SK-N-SH (cell line): ENCODE data around the gene H6PD. TPM values are rescaled to one million over a fixed set of nuclear protein-coding genes. Genes with fewer than 3 reads are reported as not detected.

Experiments used
- CTCF ChIA-PET: fragments of 300-600, 350-600 bp; formaldehyde crosslinking; extraction: SDS; loops from one replicate; lab custom pipeline; 2021; lab: Yijun Ruan, JAX
- POLR2A ChIA-PET: fragments of 350-600 bp; sonication (Branson Sonifier 250); formaldehyde crosslinking; extraction: SDS; loops from one replicate; lab custom pipeline; 2020; ENCODE audit warnings: antibody characterized with exemption, inconsistent platforms; lab: Yijun Ruan, JAX
- DNase-seq: peaks from one replicate; pipeline ENCODE4 v3.0.0; 2012
- H2AFZ ChIP-seq: fragments of 200-600 bp; sonication (generic); 2 replicates; pipeline ENCODE4 v1.8.1; 2016; ENCODE audit warnings: antibody characterized with exemption, mild to moderate bottlenecking, low read depth
- H3F3A ChIP-seq: fragments of 200-600 bp; sonication (generic); replicated peaks from 2 replicates; pipeline ENCODE3; 2016; ENCODE audit warnings: antibody characterized with exemption, mild to moderate bottlenecking; ENCODE audit not compliant: insufficient read depth
- H3K27ac ChIP-seq, 2 experiments: fragments of 200-500 bp in 1 of 2; fragments of 200-600 bp in 1 of 2; sonication (Bioruptor generic) in 1 of 2; sonication (generic), shearing (Covaris generic) in 1 of 2; 2 replicates each; pipeline versions ENCODE4 v1.5.1 to v1.6.1; 2014 to 2016; ENCODE audit warnings: low read depth in 2 of 2, inconsistent platforms in 1 of 2, low read length in 1 of 2, mild to moderate bottlenecking in 1 of 2, mixed read lengths in 1 of 2
- H3K27me3 ChIP-seq: fragments of 200-600 bp; sonication (generic), shearing (Covaris generic); 2 replicates; pipeline ENCODE4 v1.6.1; 2016; ENCODE audit warnings: mixed run types; ENCODE audit not compliant: insufficient read depth
- H3K36me3 ChIP-seq, 2 experiments: fragments of 200-500 bp in 1 of 2; fragments of 200-600 bp in 1 of 2; sonication (Bioruptor generic) in 1 of 2; sonication (generic) in 1 of 2; replicated peaks in 1 of 2; 2 replicates each; pipeline versions ENCODE3 to v1.5.1; 2014 to 2016; ENCODE audit warnings: low read length in 1 of 2, mild to moderate bottlenecking in 1 of 2; ENCODE audit not compliant: insufficient read depth in 2 of 2, control insufficient read depth in 1 of 2
- H3K4me1 ChIP-seq, 2 experiments: fragments of 200-500 bp in 1 of 2; fragments of 200-600 bp in 1 of 2; sonication (Bioruptor generic) in 1 of 2; sonication (generic), shearing (Covaris generic) in 1 of 2; 2 replicates each; pipeline versions ENCODE4 v1.5.1 to v1.6.1; 2014 to 2016; ENCODE audit warnings: low read depth in 1 of 2, low read length in 1 of 2, mixed run types in 1 of 2; ENCODE audit not compliant: insufficient read depth in 2 of 2, control insufficient read depth in 1 of 2
- H3K4me2 ChIP-seq: fragments of 200-600 bp; sonication (generic), shearing (Covaris generic); 2 replicates; pipeline ENCODE4 v1.6.1; 2017; ENCODE audit warnings: mixed run types
- H3K4me3 ChIP-seq, 2 experiments: fragments of 200-500 bp in 1 of 2; fragments of 200-600 bp in 1 of 2; sonication (Bioruptor generic) in 1 of 2; sonication (generic), shearing (Covaris generic) in 1 of 2; 2 replicates each; pipeline versions ENCODE4 v1.5.1 to v1.8.1; 2014 to 2016; ENCODE audit warnings: low read depth in 2 of 2, inconsistent platforms in 1 of 2, low read length in 1 of 2, mild to moderate bottlenecking in 1 of 2, mixed read lengths in 1 of 2, moderate library complexity in 1 of 2
- H3K79me2 ChIP-seq: fragments of 200-600 bp; sonication (generic); 2 replicates; pipeline ENCODE4 v1.8.1; 2017; ENCODE audit warnings: mild to moderate bottlenecking; ENCODE audit not compliant: insufficient read depth
- H3K9ac ChIP-seq: fragments of 200-600 bp; sonication (generic); 2 replicates; pipeline ENCODE4 v1.6.1; 2017; ENCODE audit warnings: mixed run types
- H3K9me2 ChIP-seq: fragments of 200-600 bp; sonication (generic); 2 replicates; pipeline ENCODE4 v1.6.1; 2017; ENCODE audit warnings: mixed run types
- H3K9me3 ChIP-seq: fragments of 200-600 bp; sonication (generic); 2 replicates; pipeline ENCODE4 v1.6.1; 2017; ENCODE audit warnings: mixed run types, mild to moderate bottlenecking, moderate library complexity
- H4K20me1 ChIP-seq: fragments of 200-600 bp; sonication (generic); 2 replicates; pipeline ENCODE4 v1.6.1; 2017; ENCODE audit warnings: mild to moderate bottlenecking, mixed run types; ENCODE audit not compliant: insufficient read depth
- EZH2phosphoT487 ChIP-seq: fragments of 200-600 bp; sonication (generic); IDR thresholded peaks from 2 replicates; pipeline ENCODE4 v1.6.1; 2017; ENCODE audit warnings: low read depth, mixed run types, mild to moderate bottlenecking, antibody characterized with exemption, moderate library complexity, borderline replicate concordance
- FOSL2 ChIP-seq: IDR thresholded peaks from 2 replicates; pipeline ENCODE4 v1.4.0; 2012; ENCODE audit warnings: low read depth, mild to moderate bottlenecking, moderate library complexity, borderline replicate concordance
- FOXJ3 ChIP-seq: sonication (generic); formaldehyde crosslinking; IDR thresholded peaks from 2 replicates; pipeline ENCODE4 v1.5.1; 2020; ENCODE audit warnings: mild to moderate bottlenecking, missing genetic modification reagents
- FOXM1 ChIP-seq: IDR thresholded peaks from 2 replicates; pipeline ENCODE4 v1.4.0; 2012; ENCODE audit warnings: low read depth, mild to moderate bottlenecking
- GABPA ChIP-seq: IDR thresholded peaks from 2 replicates; pipeline ENCODE4 v1.4.0; 2012; ENCODE audit warnings: low read depth, mild to moderate bottlenecking
- GATA2 ChIP-seq: sonication (generic); formaldehyde crosslinking; IDR thresholded peaks from 2 replicates; pipeline ENCODE4 v1.5.0; 2020; ENCODE audit warnings: mild to moderate bottlenecking, missing genetic modification reagents
- NFIC ChIP-seq: IDR thresholded peaks from 2 replicates; pipeline ENCODE4 v1.4.0; 2012; ENCODE audit warnings: borderline replicate concordance
- NRF1 ChIP-seq: IDR thresholded peaks from 2 replicates; pipeline ENCODE4 v1.6.1; 2012; ENCODE audit warnings: low read depth, mild to moderate bottlenecking, low read length
- RCOR1 ChIP-seq: fragments of 150-350 bp; IDR thresholded peaks from 2 replicates; pipeline ENCODE4 v1.6.1; 2017; ENCODE audit warnings: antibody characterized with exemption, low read length
- RFX5 ChIP-seq: IDR thresholded peaks from 2 replicates; pipeline ENCODE4 v1.6.1; 2012; ENCODE audit warnings: mild to moderate bottlenecking, improper control_type of control experiment, low read length
- SMC3 ChIP-seq: IDR thresholded peaks from 2 replicates; pipeline ENCODE4 v1.6.1; 2012; ENCODE audit warnings: low read depth, low read length, improper control_type of control experiment
- TAF1 ChIP-seq: IDR thresholded peaks from 2 replicates; pipeline ENCODE4 v1.6.1; 2012; ENCODE audit warnings: low read depth, mild to moderate bottlenecking, low read length, moderate library complexity, borderline replicate concordance
- TCF12 ChIP-seq: IDR thresholded peaks from 2 replicates; pipeline ENCODE4 v1.4.0; 2012
- YY1 ChIP-seq: IDR thresholded peaks from 2 replicates; pipeline ENCODE4 v1.4.0; 2012; ENCODE audit warnings: low read depth, mild to moderate bottlenecking
- WGBS: methylation state at CpG from one replicate; pipeline ENCODE4 v1.1.6; 2017; ENCODE audit warnings: low lambda C conversion rate; 5-methylcytosine and 5-hydroxymethylcytosine counted together
- polyA plus RNA-seq, 3 experiments: library from polyadenylated mRNA; depleted of rRNA; stranded (reverse); fragments of >200 nt; gene quantifications; 2 replicates each; pipeline ENCODE4 v1.2.3, GENCODE V29; 2012
- TF ChIP-seq, protein P1 (sequence below): IDR thresholded peaks from 2 replicates; pipeline ENCODE4 v1.4.0; 2012; ENCODE audit warnings: low read depth, borderline replicate concordance
- TF ChIP-seq, protein P2 (sequence below): IDR thresholded peaks from 2 replicates; pipeline ENCODE4; 2012
- TF ChIP-seq, protein P3 (sequence below): fragments of 200-600 bp; sonication (generic); IDR thresholded peaks from 2 replicates; pipeline ENCODE4 v1.6.1; 2017; ENCODE audit warnings: antibody characterized with exemption, mild to moderate bottlenecking, moderate library complexity

H6PD gene
- polyA plus RNA-seq, 1 of the 3 experiments (the other 2 are of a cell fraction), result 19.1 TPM

DNA sequence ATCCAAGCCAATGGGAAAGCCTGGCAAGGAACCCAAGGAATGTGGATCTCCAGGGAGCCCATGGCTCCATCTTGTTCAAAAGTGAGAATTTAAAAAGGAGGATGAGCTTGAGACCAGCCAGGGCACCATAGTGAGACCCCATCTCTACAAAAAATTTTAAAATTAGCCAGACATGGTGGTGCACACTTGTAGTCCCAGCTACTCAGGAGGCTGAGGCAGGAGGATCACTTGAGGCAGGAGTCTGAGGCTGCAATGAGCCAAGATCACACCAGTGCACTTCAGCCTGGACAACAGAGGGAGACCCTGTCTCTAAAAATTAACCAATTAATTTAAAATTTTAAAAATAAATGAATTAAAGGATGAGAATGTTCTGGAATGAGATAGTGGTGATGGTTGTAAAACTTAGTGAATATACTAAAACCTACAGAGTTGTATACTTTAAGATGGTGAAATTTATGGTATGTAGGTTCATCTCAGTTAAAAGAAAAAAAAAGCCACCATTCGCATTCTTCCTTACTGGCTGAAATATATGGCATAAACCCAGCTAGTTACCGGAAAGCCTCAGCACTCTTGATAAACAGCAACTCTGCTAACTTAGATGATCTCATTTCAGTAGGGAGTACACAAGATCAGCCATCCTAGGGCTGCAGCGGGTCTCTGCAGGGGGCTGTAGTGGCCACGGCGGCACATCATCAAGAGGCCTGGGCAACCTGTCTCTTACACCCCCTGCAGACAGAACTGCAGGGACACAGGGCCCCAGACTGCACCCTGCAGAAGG is 48.3 kb upstream of the H6PD start:
- peaks cover 19% of the 10 kb centered on the region for H3K79me2 ChIP-seq
- H3K9me2 ChIP-seq, result no peaks in the 10 kb centered on the region
- peaks cover 0 to 18% of the 10 kb centered on the region in 2 experiments; a peak in 1 of 4 replicates for H3K4me1 ChIP-seq
- TF ChIP-seq FOSL2 (no peak), NRF1 (no peak), NFIC (no peak), SMC3 (no peak), EZH2phosphoT487 (no peak), TCF12 (no peak), YY1 (no peak), GATA2 (no peak), FOXM1 (no peak), TAF1 (no peak), RCOR1 (no peak), FOXJ3 (CRISPR knock-in tag) (no peak), RFX5 (no peak), GABPA (no peak)
- TF ChIP-seq, protein P1, sequence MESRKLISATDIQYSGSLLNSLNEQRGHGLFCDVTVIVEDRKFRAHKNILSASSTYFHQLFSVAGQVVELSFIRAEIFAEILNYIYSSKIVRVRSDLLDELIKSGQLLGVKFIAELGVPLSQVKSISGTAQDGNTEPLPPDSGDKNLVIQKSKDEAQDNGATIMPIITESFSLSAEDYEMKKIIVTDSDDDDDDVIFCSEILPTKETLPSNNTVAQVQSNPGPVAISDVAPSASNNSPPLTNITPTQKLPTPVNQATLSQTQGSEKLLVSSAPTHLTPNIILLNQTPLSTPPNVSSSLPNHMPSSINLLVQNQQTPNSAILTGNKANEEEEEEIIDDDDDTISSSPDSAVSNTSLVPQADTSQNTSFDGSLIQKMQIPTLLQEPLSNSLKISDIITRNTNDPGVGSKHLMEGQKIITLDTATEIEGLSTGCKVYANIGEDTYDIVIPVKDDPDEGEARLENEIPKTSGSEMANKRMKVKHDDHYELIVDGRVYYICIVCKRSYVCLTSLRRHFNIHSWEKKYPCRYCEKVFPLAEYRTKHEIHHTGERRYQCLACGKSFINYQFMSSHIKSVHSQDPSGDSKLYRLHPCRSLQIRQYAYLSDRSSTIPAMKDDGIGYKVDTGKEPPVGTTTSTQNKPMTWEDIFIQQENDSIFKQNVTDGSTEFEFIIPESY, result no peak
- TF ChIP-seq, protein P2, sequence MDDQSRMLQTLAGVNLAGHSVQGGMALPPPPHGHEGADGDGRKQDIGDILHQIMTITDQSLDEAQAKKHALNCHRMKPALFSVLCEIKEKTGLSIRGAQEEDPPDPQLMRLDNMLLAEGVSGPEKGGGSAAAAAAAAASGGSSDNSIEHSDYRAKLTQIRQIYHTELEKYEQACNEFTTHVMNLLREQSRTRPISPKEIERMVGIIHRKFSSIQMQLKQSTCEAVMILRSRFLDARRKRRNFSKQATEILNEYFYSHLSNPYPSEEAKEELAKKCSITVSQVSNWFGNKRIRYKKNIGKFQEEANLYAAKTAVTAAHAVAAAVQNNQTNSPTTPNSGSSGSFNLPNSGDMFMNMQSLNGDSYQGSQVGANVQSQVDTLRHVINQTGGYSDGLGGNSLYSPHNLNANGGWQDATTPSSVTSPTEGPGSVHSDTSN, result no peak
- TF ChIP-seq, protein P3, sequence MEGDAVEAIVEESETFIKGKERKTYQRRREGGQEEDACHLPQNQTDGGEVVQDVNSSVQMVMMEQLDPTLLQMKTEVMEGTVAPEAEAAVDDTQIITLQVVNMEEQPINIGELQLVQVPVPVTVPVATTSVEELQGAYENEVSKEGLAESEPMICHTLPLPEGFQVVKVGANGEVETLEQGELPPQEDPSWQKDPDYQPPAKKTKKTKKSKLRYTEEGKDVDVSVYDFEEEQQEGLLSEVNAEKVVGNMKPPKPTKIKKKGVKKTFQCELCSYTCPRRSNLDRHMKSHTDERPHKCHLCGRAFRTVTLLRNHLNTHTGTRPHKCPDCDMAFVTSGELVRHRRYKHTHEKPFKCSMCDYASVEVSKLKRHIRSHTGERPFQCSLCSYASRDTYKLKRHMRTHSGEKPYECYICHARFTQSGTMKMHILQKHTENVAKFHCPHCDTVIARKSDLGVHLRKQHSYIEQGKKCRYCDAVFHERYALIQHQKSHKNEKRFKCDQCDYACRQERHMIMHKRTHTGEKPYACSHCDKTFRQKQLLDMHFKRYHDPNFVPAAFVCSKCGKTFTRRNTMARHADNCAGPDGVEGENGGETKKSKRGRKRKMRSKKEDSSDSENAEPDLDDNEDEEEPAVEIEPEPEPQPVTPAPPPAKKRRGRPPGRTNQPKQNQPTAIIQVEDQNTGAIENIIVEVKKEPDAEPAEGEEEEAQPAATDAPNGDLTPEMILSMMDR, result no peak
- H3K9me3 ChIP-seq, result no peaks in the 10 kb centered on the region
- no peak overlapping the region for H3K4me2 ChIP-seq
- H4K20me1 ChIP-seq, result no peaks in the 10 kb centered on the region
- CTCF ChIA-PET, result interaction anchor here (1.7 to 5.5 kb wide), 4 partner anchors 10 to 76 kb away, joined by 5 to 27 read pairs (median 12); no protein-coding TSS in a partner anchor
- DNase-seq, result no peak
- H2AFZ ChIP-seq, result no peak overlapping the region
- no peaks in the 10 kb centered on the region for H3K27me3 ChIP-seq
- 83% methylated on average over 2 of the region's 5 CpGs for WGBS
- H3F3A ChIP-seq, result no peaks in the 10 kb centered on the region
- H3K36me3 ChIP-seq, result peaks cover 0 to 2% of the 10 kb centered on the region in 2 experiments
- POLR2A ChIA-PET, result interaction anchor here (0.6 kb wide), 1 partner anchor 24 kb away, joined by 3 read pairs; no protein-coding TSS in a partner anchor
- no peak overlapping the region for H3K27ac ChIP-seq
- no peak overlapping the region for H3K4me3 ChIP-seq
- H3K9ac ChIP-seq, result no peak overlapping the region
